NCI-H748 (cell line): Measurements from ENCODE around the gene SFXN3.

ENCODE experiments used
- DNase-seq: peaks from one replicate; lab custom pipeline; 2025; ENCODE audit not compliant: unreplicated experiment; lab: John Stamatoyannopoulos, UW

SFXN3 gene

GRCh38 chr10:101031128-101031795, at the start of gene SFXN3, which contains the start of gene PDZD7:
Gene SFXN3, plus strand, starts transcription at chr10:101031234. Its CDS starts 3,461 bp downstream, at chr10:101034695.
Gene PDZD7, minus strand, starts transcription at chr10:101031129. Its CDS starts 910 bp downstream, at chr10:101030219.
- peak; percentile 88 for DNase-seq

GRCh38 chr10:100982916-100983830, 47.9 kb upstream of the SFXN3 start:
- no peak for DNase-seq

- no peak for DNase-seq
These were observed 47.0 kb upstream of the SFXN3 start for GRCh38 chr10:100983868-100984671.

GRCh38 chr10:100984672-100985177, 46.3 kb upstream of the SFXN3 start:
- DNase-seq, result no peak

- DNase-seq, result no peak
These were observed 45.7 kb upstream of the SFXN3 start for GRCh38 chr10:100985336-100985735.

GRCh38 chr10:100986623-100986951, 44.4 kb upstream of the SFXN3 start:
- no peak for DNase-seq

- DNase-seq, result peak; percentile 72
These were observed 43.9 kb upstream of the SFXN3 start, which contains the start of the genes MRPL43 and TWNK for GRCh38 chr10:100986952-100987684. Gene MRPL43, minus strand, starts transcription at chr10:100987497. Its CDS starts 54 bp downstream, at chr10:100987443. Gene TWNK, plus strand, starts transcription at chr10:100987543. Its CDS starts 668 bp downstream, at chr10:100988211.

GRCh38 chr10:100987685-100988049, 43.4 kb upstream of the SFXN3 start:
- no peak for DNase-seq

GRCh38 chr10:100988166-100988565, 42.9 kb upstream of the SFXN3 start:
- DNase-seq, result no peak

GRCh38 chr10:100989088-100989487, 41.9 kb upstream of the SFXN3 start:
- no peak for DNase-seq

- peak; percentile 7 for DNase-seq
These were observed 36.9 kb upstream of the SFXN3 start for GRCh38 chr10:100993986-100994708.

GRCh38 chr10:100995181-100995580, 35.9 kb upstream of the SFXN3 start:
- no peak for DNase-seq

- DNase-seq, result peak; percentile 57
These were observed 34.2 kb upstream of the SFXN3 start for GRCh38 chr10:100996678-100997359.

- DNase-seq, result peak; percentile 73
These were observed 33.5 kb upstream of the SFXN3 start for GRCh38 chr10:100997360-100998182.

GRCh38 chr10:100998183-100998990, 32.6 kb upstream of the SFXN3 start:
- DNase-seq, result peak; percentile 87

GRCh38 chr10:100998991-100999741, 31.9 kb upstream of the SFXN3 start:
- peak; percentile 71 for DNase-seq

- no peak for DNase-seq
These were observed 31.3 kb upstream of the SFXN3 start, which contains the start of gene LZTS2 for GRCh38 chr10:100999742-101000126. Gene LZTS2, plus strand, starts transcription at chr10:100999808. Its CDS starts 2,731 bp downstream, at chr10:101002539.
